ENCODE results near the gene SFTPB.

SFTPB gene

GRCh38 chr2:85648619-85649018 lies 19.4 kb downstream of the SFTPB start:
- TF ChIP-seq CREB5 (CRISPR knock-in tag; IDR thresholded peaks at IDR 0.05; ENCODE audit: low read depth) (no peak), ARNTL (CRISPR knock-in tag; IDR thresholded peaks at IDR 0.05; ENCODE audit: borderline replicate concordance, low read depth) (no peak), SNAI2 (CRISPR knock-in tag; IDR thresholded peaks at IDR 0.05) (no peak), TOX (CRISPR knock-in tag; IDR thresholded peaks at IDR 0.05; ENCODE audit: borderline replicate concordance) (no peak), POU6F1 (CRISPR knock-in tag; IDR thresholded peaks at IDR 0.05; ENCODE audit: borderline replicate concordance, low read depth) (no peak), RARB (CRISPR knock-in tag; IDR thresholded peaks at IDR 0.05) (no peak), ZNF70 (CRISPR knock-in tag; IDR thresholded peaks at IDR 0.05) (no peak), ESRRG (CRISPR knock-in tag; IDR thresholded peaks at IDR 0.05) (no peak), TCF4 (CRISPR knock-in tag; IDR thresholded peaks at IDR 0.05; ENCODE audit: borderline replicate concordance) (no peak), BACH2 (CRISPR knock-in tag; IDR thresholded peaks at IDR 0.05; ENCODE audit: borderline replicate concordance) (no peak), ZNF8 (CRISPR knock-in tag; IDR thresholded peaks at IDR 0.05) (no peak), ZC3H10 (CRISPR knock-in tag; IDR thresholded peaks at IDR 0.05) (no peak), CSDC2 (CRISPR knock-in tag; IDR thresholded peaks at IDR 0.05) (no peak), GLIS3 (CRISPR knock-in tag; IDR thresholded peaks at IDR 0.05) (no peak), ZNF565 (CRISPR knock-in tag; conservative IDR thresholded peaks at IDR 0.05; ENCODE audit: low read depth) (no peak), OSR1 (CRISPR knock-in tag; IDR thresholded peaks at IDR 0.05) (no peak)
- TF ChIP-seq, protein P1, sequence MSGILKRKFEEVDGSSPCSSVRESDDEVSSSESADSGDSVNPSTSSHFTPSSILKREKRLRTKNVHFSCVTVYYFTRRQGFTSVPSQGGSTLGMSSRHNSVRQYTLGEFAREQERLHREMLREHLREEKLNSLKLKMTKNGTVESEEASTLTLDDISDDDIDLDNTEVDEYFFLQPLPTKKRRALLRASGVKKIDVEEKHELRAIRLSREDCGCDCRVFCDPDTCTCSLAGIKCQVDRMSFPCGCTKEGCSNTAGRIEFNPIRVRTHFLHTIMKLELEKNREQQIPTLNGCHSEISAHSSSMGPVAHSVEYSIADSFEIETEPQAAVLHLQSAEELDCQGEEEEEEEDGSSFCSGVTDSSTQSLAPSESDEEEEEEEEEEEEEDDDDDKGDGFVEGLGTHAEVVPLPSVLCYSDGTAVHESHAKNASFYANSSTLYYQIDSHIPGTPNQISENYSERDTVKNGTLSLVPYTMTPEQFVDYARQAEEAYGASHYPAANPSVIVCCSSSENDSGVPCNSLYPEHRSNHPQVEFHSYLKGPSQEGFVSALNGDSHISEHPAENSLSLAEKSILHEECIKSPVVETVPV (CRISPR knock-in tag; IDR thresholded peaks at IDR 0.05), result no peak
- TF ChIP-seq, protein P2, sequence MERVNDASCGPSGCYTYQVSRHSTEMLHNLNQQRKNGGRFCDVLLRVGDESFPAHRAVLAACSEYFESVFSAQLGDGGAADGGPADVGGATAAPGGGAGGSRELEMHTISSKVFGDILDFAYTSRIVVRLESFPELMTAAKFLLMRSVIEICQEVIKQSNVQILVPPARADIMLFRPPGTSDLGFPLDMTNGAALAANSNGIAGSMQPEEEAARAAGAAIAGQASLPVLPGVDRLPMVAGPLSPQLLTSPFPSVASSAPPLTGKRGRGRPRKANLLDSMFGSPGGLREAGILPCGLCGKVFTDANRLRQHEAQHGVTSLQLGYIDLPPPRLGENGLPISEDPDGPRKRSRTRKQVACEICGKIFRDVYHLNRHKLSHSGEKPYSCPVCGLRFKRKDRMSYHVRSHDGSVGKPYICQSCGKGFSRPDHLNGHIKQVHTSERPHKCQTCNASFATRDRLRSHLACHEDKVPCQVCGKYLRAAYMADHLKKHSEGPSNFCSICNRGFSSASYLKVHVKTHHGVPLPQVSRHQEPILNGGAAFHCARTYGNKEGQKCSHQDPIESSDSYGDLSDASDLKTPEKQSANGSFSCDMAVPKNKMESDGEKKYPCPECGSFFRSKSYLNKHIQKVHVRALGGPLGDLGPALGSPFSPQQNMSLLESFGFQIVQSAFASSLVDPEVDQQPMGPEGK (CRISPR knock-in tag; IDR thresholded peaks at IDR 0.05; ENCODE audit: borderline replicate concordance), result no peak
- ATAC-seq, result peak; percentile 83

DNA sequence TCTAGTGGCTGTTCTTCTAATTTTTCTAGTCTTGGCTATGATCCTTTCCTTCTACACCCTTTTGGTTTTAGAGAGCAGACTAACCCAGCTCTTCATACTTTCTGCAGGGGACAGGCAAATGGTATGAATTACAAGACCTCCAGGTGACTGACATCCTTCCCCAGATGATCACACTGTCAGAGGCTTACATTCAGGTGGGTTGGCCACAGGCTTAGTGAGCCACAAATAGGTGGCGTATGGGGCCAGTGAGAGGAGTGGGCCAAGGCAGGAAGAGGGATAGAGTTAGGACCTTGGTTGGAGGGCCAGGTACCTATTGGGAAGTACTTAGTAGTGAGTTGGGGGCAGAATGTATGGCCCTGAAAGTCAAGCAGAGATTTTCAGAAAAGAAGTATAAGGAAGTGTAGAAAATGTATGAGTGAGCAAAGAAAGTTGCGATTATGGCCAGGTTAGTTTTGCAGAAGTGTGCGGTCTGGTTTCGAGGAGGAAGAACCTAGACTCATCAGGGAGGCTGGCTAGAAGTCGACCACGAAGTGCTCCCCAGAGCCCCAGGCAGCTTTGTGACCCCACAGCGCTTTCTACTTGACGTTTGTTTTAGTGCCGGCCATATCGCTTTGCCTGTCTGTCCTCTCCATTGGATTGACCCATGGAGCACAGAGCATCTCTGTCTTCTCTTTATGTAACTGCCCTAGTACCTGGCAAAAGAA lies 20.0 kb downstream of the SFTPB start:
- TF ChIP-seq POU6F1 (CRISPR knock-in tag; IDR thresholded peaks at IDR 0.05; ENCODE audit: borderline replicate concordance, low read depth), result no peak
- TF ChIP-seq ZC3H10 (CRISPR knock-in tag; IDR thresholded peaks at IDR 0.05), result no peak
- no peak for TF ChIP-seq RARB (CRISPR knock-in tag; IDR thresholded peaks at IDR 0.05)
- ATAC-seq, result no peak

GRCh38 chr2:85646166-85646565 lies 21.8 kb downstream of the SFTPB start:
- TF ChIP-seq RARB (CRISPR knock-in tag; IDR thresholded peaks at IDR 0.05), result no peak
- ATAC-seq, result no peak

DNA sequence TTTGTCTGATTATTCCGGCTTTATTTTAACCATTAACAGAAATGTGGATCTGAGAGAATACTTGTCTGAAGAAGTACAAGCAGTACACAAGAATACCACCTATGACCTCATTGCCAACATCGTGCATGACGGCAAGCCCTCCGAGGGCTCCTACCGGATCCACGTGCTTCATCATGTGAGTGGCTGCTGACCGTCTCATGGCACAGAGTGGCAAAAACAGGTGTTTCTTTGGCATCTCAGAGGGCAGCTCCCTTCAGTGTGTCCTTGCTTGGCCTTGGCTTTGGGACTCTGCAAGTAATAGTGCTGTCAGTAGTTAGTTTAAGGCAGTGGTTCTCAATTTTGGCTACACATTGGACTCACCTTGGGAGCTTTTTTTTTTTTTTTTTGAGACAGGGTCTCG lies 23.1 kb downstream of the SFTPB start:
- ATAC-seq, result no peak
- TF ChIP-seq, protein P1 (CRISPR knock-in tag; IDR thresholded peaks at IDR 0.05), result no peak
- TF ChIP-seq ZC3H10 (CRISPR knock-in tag; IDR thresholded peaks at IDR 0.05) (no peak), PPARA (CRISPR knock-in tag; IDR thresholded peaks at IDR 0.05; ENCODE audit: borderline replicate concordance) (no peak), GLIS3 (CRISPR knock-in tag; IDR thresholded peaks at IDR 0.05) (no peak), CSDC2 (CRISPR knock-in tag; IDR thresholded peaks at IDR 0.05) (no peak), ZNF70 (CRISPR knock-in tag; IDR thresholded peaks at IDR 0.05) (no peak), BACH2 (CRISPR knock-in tag; IDR thresholded peaks at IDR 0.05; ENCODE audit: borderline replicate concordance) (no peak), ZFP3 (CRISPR knock-in tag; IDR thresholded peaks at IDR 0.05) (no peak), CREB5 (CRISPR knock-in tag; IDR thresholded peaks at IDR 0.05; ENCODE audit: low read depth) (no peak), TOX (CRISPR knock-in tag; IDR thresholded peaks at IDR 0.05; ENCODE audit: borderline replicate concordance) (no peak), ESRRG (CRISPR knock-in tag; IDR thresholded peaks at IDR 0.05) (no peak), ZNF8 (CRISPR knock-in tag; IDR thresholded peaks at IDR 0.05) (no peak), SNAI2 (CRISPR knock-in tag; IDR thresholded peaks at IDR 0.05) (no peak), ARNTL (CRISPR knock-in tag; IDR thresholded peaks at IDR 0.05; ENCODE audit: borderline replicate concordance, low read depth) (no peak), OSR1 (CRISPR knock-in tag; IDR thresholded peaks at IDR 0.05) (no peak)
- TF ChIP-seq, protein P2 (CRISPR knock-in tag; IDR thresholded peaks at IDR 0.05; ENCODE audit: borderline replicate concordance), result no peak
